K562 (cell line): Measurements from ENCODE around the gene SGPP2. TPM values are rescaled to one million over a fixed set of nuclear protein-coding genes. Genes with fewer than 3 reads are reported as not detected.

Experiments used
- ATAC-seq: fragments of 200-7000 bp; cut with Tn5 transposase; 3 replicates; pipeline ENCODE4 v1.9.1; 2020; ENCODE audit warnings: moderate library complexity
- BruUV-seq: library from RNA; stranded (reverse); fragments of 400-500 nt; replicated peaks from 2 replicates; lab custom pipeline; 2021; lab: Mats Ljungman, UMichigan
- CTCF ChIA-PET: fragments of 300-600 bp; formaldehyde crosslinking; extraction: SDS; loops from one replicate; lab custom pipeline; 2021; ENCODE audit warnings: low intra/inter-chr PET ratio; lab: Yijun Ruan, JAX
- POLR2A ChIA-PET: fragments of 300-600, 350-650 bp; sonication (Branson Sonifier 250); formaldehyde crosslinking; extraction: SDS; loops from one replicate; lab custom pipeline; 2021; ENCODE audit warnings: antibody characterized with exemption, inconsistent platforms; lab: Yijun Ruan, JAX
- DNase-seq, 4 experiments: peaks; one replicate each; pipeline versions ENCODE4 v3.0.0 to v3.0.0-alpha.2; 2011 to 2018; ENCODE audit warnings: low spot score in 3 of 4, mixed read lengths in 3 of 4; ENCODE audit errors: extremely low read depth in 1 of 4
- FAIRE-seq: peaks from 2 replicates; lab custom pipeline; 2011; peaks lifted over from hg19 to GRCh38; lab: Jason Lieb, UNC
- H2AFZ ChIP-seq: 2 replicates; pipeline ENCODE4 v1.6.0; 2011; ENCODE audit warnings: low read depth, low read length, control low read depth, inconsistent platforms
- H3K27ac ChIP-seq: fragments of 200-600 bp; 3 replicates; pipeline ENCODE4 v1.8.0; 2011; ENCODE audit warnings: low read depth, mild to moderate bottlenecking, control low read depth, inconsistent platforms, low read length, moderate library complexity, mixed read lengths; ENCODE audit errors: extremely low read depth
- H3K27me3 ChIP-seq, 2 experiments: fragments of 300-600 bp in 1 of 2; 2 replicates in 1 of 2; 3 replicates in 1 of 2; pipeline versions ENCODE4 v1.6.0 to v1.8.0; 2011; ENCODE audit warnings: inconsistent platforms in 2 of 2, low read length in 2 of 2, mild to moderate bottlenecking in 1 of 2, mixed read lengths in 1 of 2, moderate library complexity in 1 of 2; ENCODE audit not compliant: control insufficient read depth in 2 of 2, insufficient read depth in 2 of 2
- H3K36me3 ChIP-seq: fragments of 300-600 bp; 3 replicates; pipeline ENCODE4 v1.8.0; 2011; ENCODE audit warnings: mild to moderate bottlenecking, low read length, inconsistent platforms; ENCODE audit not compliant: control insufficient read depth, insufficient read depth
- H3K4me1 ChIP-seq, 2 experiments: fragments of 200-600 bp in 1 of 2; replicated peaks in 1 of 2; 2 replicates in 1 of 2; 3 replicates in 1 of 2; pipeline versions ENCODE4 v1.5.1 to v1.8.0; 2011; ENCODE audit warnings: inconsistent platforms in 2 of 2, low read length in 2 of 2, mild to moderate bottlenecking in 1 of 2, mixed read lengths in 1 of 2, moderate library complexity in 1 of 2; ENCODE audit not compliant: control insufficient read depth in 2 of 2, insufficient read depth in 2 of 2
- H3K4me2 ChIP-seq: 2 replicates; pipeline ENCODE4 v1.6.1; 2011; ENCODE audit warnings: low read length, control low read depth, inconsistent platforms, mixed read lengths; ENCODE audit not compliant: insufficient read depth
- H3K4me3 ChIP-seq: fragments of 200-600 bp; sonication (generic), shearing (Covaris generic); 2 replicates; pipeline ENCODE4 v1.5.1; 2016; ENCODE audit warnings: control low read depth, inconsistent platforms
- H3K79me2 ChIP-seq: fragments of 200-600 bp; 3 replicates; pipeline ENCODE4 v1.8.0; 2011; ENCODE audit warnings: low read length, inconsistent platforms; ENCODE audit not compliant: control insufficient read depth, insufficient read depth
- H3K9ac ChIP-seq, 2 experiments: 2 replicates each; pipeline versions ENCODE4 v1.6.0 to v1.6.1; 2011; ENCODE audit warnings: low read depth in 2 of 2, low read length in 2 of 2, control low read depth in 1 of 2, inconsistent platforms in 1 of 2, mild to moderate bottlenecking in 1 of 2, mixed read lengths in 1 of 2; ENCODE audit not compliant: insufficient read depth in 1 of 2
- H3K9me1 ChIP-seq: one replicate; pipeline ENCODE4 v1.6.0; 2011; ENCODE audit warnings: inconsistent platforms, mild to moderate bottlenecking, low read length, moderate library complexity; ENCODE audit not compliant: control insufficient read depth, insufficient read depth
- H3K9me3 ChIP-seq: replicated peaks from 2 replicates; pipeline ENCODE4 v1.5.1; 2011; ENCODE audit warnings: low read depth, low read length, inconsistent platforms; ENCODE audit not compliant: control insufficient read depth, insufficient read depth
- H4K20me1 ChIP-seq: replicated peaks from 2 replicates; pipeline ENCODE4 v1.6.1; 2011; ENCODE audit warnings: low read length, inconsistent platforms, mixed read lengths; ENCODE audit not compliant: control insufficient read depth, insufficient read depth
- MEF2D ChIP-seq: conservative IDR thresholded peaks from 2 replicates; pipeline ENCODE4 v1.6.1; 2016; ENCODE audit warnings: low read depth, missing genetic modification characterization, missing compliant biosample characterization
- PHF21A ChIP-seq: fragments of 450-650 bp; IDR thresholded peaks from 2 replicates; pipeline ENCODE4 v1.6.1; 2017; ENCODE audit warnings: low read depth, borderline replicate concordance
- POU5F1 ChIP-seq: fragments of 150-350 bp; IDR thresholded peaks from 2 replicates; pipeline ENCODE4 v1.6.1; 2014; ENCODE audit warnings: borderline replicate concordance, low read length, low read depth, mild to moderate bottlenecking; ENCODE audit not compliant: partially characterized antibody
- WGBS: fragments of 100-300 bp; shearing (Covaris generic); methylation state at CpG from one replicate; pipeline ENCODE4 v1.1.6; 2016; ENCODE audit warnings: low coverage, mixed read lengths; ENCODE audit not compliant: insufficient coverage; ENCODE audit errors: missing lambda C conversion rate; 5-methylcytosine and 5-hydroxymethylcytosine counted together
- in situ Hi-C: fragments of 300-500 bp; cut with MboI; formaldehyde crosslinking; loops from 4 replicates; pipeline ENCODE4 v1.15.0; 2018; ENCODE audit warnings: inconsistent platforms, mixed read lengths
- intact Hi-C: fragments of 100-400 bp; cut with micrococcal nuclease; formaldehyde crosslinking; loops from 2 replicates; pipeline ENCODE4 v1.14.2; 2022
- polyA plus RNA-seq, 8 experiments: library from polyadenylated mRNA; depleted of rRNA in 4 of 8; stranded (reverse) in 5 of 8; unstranded in 3 of 8; fragments of >200 nt; fragmentation: Nextera tagmentation in 2 of 8; fragmentation: Illumina TruSeq in 1 of 8; extraction: Ambion mirVana in 2 of 8; extraction: Trizol in 1 of 8; gene quantifications; 2 replicates each; pipeline versions ENCODE4 v1.2.1 to v1.2.3, GENCODE V29; 2011 to 2014; ENCODE audit warnings: inconsistent platforms in 1 of 8, missing spikeins in 1 of 8
- total RNA-seq, 7 experiments: library from RNA; depleted of rRNA in 6 of 7; stranded (reverse); fragments of >200 nt in 6 of 7; fragmentation: Illumina TruSeq in 2 of 7; extraction: Trizol in 2 of 7; gene quantifications; 2 replicates each; pipeline versions ENCODE4 v1.2.1 to v1.2.3, GENCODE V29; 2011 to 2021; ENCODE audit warnings: low replicate concordance in 1 of 7
- TF ChIP-seq, protein P1 (sequence below): sonication (generic); formaldehyde crosslinking; IDR thresholded peaks from 2 replicates; pipeline ENCODE4 v1.8.0; 2022; ENCODE audit warnings: mild to moderate bottlenecking, missing genetic modification reagents
- TF ChIP-seq, protein P2 (sequence below): sonication (generic); formaldehyde crosslinking; IDR thresholded peaks from 2 replicates; pipeline ENCODE4 v1.8.0; 2023; ENCODE audit warnings: mild to moderate bottlenecking, missing genetic modification reagents

Gene SGPP2
- total and polyA plus RNA-seq, 9 of the 15 experiments (the other 6 are each of a cell fraction or from before 2014, with no cell fraction given): 0.01 to 0.04 TPM; not detected in 7

DNA sequence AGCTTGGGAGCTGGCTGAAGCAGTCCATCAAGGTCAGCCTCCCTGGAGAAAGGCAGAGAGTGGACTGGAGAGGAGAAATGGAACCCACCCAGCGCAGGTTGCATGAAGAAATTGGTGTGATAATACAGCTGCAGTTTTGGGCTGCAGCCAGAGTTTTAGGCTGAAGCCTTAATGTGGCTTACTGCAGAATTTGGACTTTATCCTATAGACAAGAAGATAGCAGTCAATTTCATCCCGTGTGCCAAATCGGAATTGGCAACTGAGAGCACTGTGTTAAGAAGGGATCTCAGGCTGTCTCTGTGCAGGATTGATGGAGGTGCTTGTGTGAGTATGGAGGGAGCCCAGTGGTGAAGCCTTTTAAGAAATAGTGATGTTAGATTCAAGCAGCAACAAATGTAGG lies 7.5 kb downstream of the SGPP2 start:
- Histone ChIP-seq H3K27ac (no peak overlapping the region), H3K36me3 (no peaks in the 10 kb centered on the region), H3K9me1 (no peaks in the 10 kb centered on the region), H3K9ac (no peak overlapping the region), H4K20me1 (no peaks in the 10 kb centered on the region), H3K27me3 (no peaks in the 10 kb centered on the region), H3K4me2 (no peak overlapping the region), H2AFZ (no peak overlapping the region), H3K9me3 (no peaks in the 10 kb centered on the region), H3K4me3 (no peak overlapping the region), H3K4me1 (no peaks in the 10 kb centered on the region), H3K79me2 (no peaks in the 10 kb centered on the region)
- ATAC-seq: no peak
- no peak for DNase-seq
- 0% methylated on average over 3 of the region's 3 CpGs for WGBS
- in situ Hi-C loops: no loop called here
- FAIRE-seq: no peak
- intact Hi-C loops: no loop called here
- POLR2A ChIA-PET: no interaction called here
- no TSS peak for BruUV-seq
- CTCF ChIA-PET: no interaction called here
- TF ChIP-seq POU5F1 (no peak), PHF21A (no peak), MEF2D (no peak)
- TF ChIP-seq, protein P1, sequence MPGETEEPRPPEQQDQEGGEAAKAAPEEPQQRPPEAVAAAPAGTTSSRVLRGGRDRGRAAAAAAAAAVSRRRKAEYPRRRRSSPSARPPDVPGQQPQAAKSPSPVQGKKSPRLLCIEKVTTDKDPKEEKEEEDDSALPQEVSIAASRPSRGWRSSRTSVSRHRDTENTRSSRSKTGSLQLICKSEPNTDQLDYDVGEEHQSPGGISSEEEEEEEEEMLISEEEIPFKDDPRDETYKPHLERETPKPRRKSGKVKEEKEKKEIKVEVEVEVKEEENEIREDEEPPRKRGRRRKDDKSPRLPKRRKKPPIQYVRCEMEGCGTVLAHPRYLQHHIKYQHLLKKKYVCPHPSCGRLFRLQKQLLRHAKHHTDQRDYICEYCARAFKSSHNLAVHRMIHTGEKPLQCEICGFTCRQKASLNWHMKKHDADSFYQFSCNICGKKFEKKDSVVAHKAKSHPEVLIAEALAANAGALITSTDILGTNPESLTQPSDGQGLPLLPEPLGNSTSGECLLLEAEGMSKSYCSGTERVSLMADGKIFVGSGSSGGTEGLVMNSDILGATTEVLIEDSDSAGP (CRISPR knock-in tag): no peak
- TF ChIP-seq, protein P2, sequence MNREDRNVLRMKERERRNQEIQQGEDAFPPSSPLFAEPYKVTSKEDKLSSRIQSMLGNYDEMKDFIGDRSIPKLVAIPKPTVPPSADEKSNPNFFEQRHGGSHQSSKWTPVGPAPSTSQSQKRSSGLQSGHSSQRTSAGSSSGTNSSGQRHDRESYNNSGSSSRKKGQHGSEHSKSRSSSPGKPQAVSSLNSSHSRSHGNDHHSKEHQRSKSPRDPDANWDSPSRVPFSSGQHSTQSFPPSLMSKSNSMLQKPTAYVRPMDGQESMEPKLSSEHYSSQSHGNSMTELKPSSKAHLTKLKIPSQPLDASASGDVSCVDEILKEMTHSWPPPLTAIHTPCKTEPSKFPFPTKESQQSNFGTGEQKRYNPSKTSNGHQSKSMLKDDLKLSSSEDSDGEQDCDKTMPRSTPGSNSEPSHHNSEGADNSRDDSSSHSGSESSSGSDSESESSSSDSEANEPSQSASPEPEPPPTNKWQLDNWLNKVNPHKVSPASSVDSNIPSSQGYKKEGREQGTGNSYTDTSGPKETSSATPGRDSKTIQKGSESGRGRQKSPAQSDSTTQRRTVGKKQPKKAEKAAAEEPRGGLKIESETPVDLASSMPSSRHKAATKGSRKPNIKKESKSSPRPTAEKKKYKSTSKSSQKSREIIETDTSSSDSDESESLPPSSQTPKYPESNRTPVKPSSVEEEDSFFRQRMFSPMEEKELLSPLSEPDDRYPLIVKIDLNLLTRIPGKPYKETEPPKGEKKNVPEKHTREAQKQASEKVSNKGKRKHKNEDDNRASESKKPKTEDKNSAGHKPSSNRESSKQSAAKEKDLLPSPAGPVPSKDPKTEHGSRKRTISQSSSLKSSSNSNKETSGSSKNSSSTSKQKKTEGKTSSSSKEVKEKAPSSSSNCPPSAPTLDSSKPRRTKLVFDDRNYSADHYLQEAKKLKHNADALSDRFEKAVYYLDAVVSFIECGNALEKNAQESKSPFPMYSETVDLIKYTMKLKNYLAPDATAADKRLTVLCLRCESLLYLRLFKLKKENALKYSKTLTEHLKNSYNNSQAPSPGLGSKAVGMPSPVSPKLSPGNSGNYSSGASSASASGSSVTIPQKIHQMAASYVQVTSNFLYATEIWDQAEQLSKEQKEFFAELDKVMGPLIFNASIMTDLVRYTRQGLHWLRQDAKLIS: no peak
